Measurements from ENCODE around the gene GXYLT2.

Gene GXYLT2

GRCh38 chr3:72964633-72965032, 76.8 kb downstream of the GXYLT2 start:
- H3K4me3 ChIP-seq (ENCODE audit: low read depth, low read length), result no peak overlapping the region
- TF ChIP-seq CTCF (IDR thresholded peaks at IDR 0.05; ENCODE audit: low read depth, low read length), result no peak

- no peak overlapping the region for H3K4me3 ChIP-seq (ENCODE audit: low read depth, low read length)
- TF ChIP-seq CTCF (IDR thresholded peaks at IDR 0.05; ENCODE audit: low read depth, low read length), result no peak
These were observed 80.4 kb downstream of the GXYLT2 start for GRCh38 chr3:72968266-72968664.

GRCh38 chr3:72969766-72970165, 81.9 kb downstream of the GXYLT2 start:
- TF ChIP-seq CTCF (IDR thresholded peaks at IDR 0.05; ENCODE audit: low read depth, low read length), result no peak
- no peak overlapping the region for H3K4me3 ChIP-seq (ENCODE audit: low read depth, low read length)

- no peak for TF ChIP-seq CTCF (IDR thresholded peaks at IDR 0.05; ENCODE audit: low read depth, low read length)
- no peak overlapping the region for H3K4me3 ChIP-seq (ENCODE audit: low read depth, low read length)
These were observed 83.1 kb downstream of the GXYLT2 start for GRCh38 chr3:72970942-72971341.

GRCh38 chr3:72972706-72973030, 84.8 kb downstream of the GXYLT2 start:
- H3K4me3 ChIP-seq (ENCODE audit: low read depth, low read length), result no peak overlapping the region
- TF ChIP-seq CTCF (IDR thresholded peaks at IDR 0.05; ENCODE audit: low read depth, low read length), result no peak

- no peak overlapping the region for H3K4me3 ChIP-seq (ENCODE audit: low read depth, low read length)
These were observed 85.3 kb downstream of the GXYLT2 start for GRCh38 chr3:72973031-72973723.

GRCh38 chr3:72973786-72974185, 85.9 kb downstream of the GXYLT2 start:
- H3K4me3 ChIP-seq (ENCODE audit: low read depth, low read length), result no peak overlapping the region
- no peak for TF ChIP-seq CTCF (IDR thresholded peaks at IDR 0.05; ENCODE audit: low read depth, low read length)

More at GRCh38 chr3:72973031-72973723, 85.3 kb downstream of the GXYLT2 start:
- no peak for TF ChIP-seq CTCF (IDR thresholded peaks at IDR 0.05; ENCODE audit: low read depth, low read length)

All from WI38 (cell line).